ENCODE data around the gene PTGER2.

The PTGER2 gene

DNA sequence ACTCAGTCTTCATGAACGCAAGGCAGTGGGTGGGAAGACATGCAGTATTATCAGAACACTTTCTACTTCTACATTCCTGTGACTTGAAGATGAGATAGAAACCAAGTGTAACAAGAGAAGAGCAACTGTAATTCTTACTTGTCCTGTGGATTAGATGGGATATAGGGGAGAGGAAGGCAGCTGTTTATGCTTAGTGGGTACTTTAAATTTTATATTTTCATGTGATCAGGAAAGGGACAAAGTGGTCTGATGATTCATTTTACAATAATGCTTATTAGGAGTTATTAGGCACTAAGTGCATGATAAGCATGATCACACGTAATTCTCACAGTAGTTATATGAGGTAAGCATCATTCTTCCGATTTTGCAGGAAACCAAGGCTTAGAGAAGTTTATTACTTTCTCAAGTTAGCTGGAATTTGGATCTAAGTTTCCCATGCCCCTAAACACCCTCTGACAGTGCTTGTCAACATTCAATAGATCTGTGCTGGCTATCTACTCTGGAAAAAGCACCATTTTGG is 52.7 kb downstream of the PTGER2 start:
- in situ Hi-C loops (cut with HindIII; ENCODE audit: low sequenced_read_pairs), result no loop called here

DNA sequence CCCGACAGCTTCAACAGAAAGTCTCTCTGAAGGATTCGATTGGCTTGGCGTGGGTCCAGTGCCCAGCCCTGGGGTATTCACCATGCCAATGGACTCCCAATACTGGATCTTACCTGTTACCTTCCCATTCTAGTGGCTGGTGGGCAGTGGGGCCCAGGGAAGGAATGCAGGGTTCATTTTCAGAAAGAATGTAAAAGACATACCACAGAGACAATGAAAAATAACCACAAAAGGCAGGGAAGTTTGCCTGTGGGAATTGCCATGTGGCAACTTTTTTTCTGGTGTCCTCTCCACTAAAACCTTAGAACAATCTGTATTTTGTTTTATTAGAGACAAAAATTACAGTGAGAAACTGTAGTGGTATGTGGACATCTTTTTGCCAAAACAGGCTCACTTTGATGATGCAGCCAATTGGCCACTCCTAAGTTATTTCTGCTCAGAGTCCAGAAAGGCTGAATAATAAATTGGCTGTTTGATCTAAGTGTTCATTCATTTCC is 55.2 kb downstream of the PTGER2 start:
- in situ Hi-C loops (cut with HindIII; ENCODE audit: low sequenced_read_pairs), result no loop called here

GRCh38 chr14:52370406-52370935 is 56.4 kb downstream of the PTGER2 start:
- in situ Hi-C loops (cut with HindIII; ENCODE audit: low sequenced_read_pairs), result no loop called here

DNA sequence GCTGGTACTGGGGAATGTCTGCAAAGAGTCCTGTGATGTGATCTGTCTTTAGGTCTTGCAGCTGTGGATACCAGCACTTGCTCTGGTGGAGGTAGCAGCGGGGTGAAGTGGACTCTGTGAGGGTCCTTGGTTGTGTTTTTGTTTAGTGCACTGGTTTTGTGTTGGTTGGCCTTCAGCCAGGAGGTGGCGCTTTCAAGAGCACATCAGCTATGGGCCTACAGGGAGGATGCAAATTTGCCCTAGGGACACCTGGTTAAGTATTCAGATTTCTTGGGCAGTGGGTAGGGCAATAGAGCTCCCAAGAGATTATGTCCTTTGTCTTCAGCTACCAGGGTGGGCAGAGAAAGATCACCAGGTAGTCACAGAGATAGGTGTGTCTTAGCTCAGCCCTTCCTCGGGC is 63.8 kb downstream of the PTGER2 start:
- in situ Hi-C loops (cut with HindIII; ENCODE audit: low sequenced_read_pairs), result no loop called here

All from DLD1 (cell line).